ENCODE results near the gene ZNF146.
A peak's percentile ranks its signal among the peaks of the same experiment; 100 is the strongest.
"Not testable (repeated sequence)": the region's sequence is repeated elsewhere in the genome, so short reads cannot be mapped to it uniquely, and the experiment has no call there.

ZNF146 gene

DNA sequence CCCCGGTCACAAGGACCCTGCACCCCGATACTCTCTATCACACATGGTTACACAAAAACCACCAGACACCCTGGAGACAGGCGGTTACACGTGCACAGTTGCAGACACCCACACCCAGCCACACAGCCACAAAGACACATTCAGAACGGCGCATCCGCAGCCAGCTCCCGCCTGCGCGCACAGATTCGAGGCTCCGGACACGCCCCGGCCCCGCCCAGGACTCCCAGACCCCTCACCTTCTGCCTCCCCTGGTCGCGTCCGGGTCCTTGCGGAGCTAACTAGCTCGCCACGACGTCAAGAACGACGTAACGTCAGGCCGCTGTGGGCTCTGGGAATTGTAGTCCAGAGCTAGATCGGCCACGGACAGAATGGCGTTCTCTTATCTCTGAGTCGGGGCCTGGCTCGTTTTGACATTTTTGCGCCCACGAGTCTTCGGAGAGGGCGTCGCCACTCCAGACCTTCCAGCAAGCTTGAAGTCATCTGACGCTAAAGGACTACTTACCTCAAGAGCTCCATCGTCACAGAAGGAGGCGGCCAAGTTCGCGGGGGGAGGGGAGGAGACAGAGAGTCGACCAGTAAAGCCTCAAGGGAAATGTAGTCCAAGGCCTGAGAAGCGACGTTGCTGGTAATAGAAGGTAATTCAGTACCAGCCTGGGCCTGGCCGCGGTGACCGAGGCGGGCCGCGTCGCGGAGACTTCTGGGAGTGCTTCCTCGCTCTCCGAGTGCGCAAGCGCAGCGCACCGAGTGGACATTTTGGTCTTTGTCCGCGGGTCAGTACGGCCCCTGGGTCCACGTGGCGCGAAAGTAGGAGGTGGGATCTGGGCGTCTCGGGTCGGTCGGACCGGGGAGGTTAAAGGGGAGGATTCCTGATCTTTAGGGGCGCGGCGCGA lies at the start of gene ZNF146, which contains the start of gene ZNF565:
TSS of gene ZNF146 (plus strand) at position 721 of the 890 bp plus-strand sequence. CDS start 21,335 bp downstream, outside the sequence.
TSS of gene ZNF565 (minus strand) at position 280 of the 890 bp plus-strand sequence. CDS start 12,680 bp downstream, outside the sequence.
- DNase-seq (ENCODE audit: low read depth), result peak; percentile 99

DNA sequence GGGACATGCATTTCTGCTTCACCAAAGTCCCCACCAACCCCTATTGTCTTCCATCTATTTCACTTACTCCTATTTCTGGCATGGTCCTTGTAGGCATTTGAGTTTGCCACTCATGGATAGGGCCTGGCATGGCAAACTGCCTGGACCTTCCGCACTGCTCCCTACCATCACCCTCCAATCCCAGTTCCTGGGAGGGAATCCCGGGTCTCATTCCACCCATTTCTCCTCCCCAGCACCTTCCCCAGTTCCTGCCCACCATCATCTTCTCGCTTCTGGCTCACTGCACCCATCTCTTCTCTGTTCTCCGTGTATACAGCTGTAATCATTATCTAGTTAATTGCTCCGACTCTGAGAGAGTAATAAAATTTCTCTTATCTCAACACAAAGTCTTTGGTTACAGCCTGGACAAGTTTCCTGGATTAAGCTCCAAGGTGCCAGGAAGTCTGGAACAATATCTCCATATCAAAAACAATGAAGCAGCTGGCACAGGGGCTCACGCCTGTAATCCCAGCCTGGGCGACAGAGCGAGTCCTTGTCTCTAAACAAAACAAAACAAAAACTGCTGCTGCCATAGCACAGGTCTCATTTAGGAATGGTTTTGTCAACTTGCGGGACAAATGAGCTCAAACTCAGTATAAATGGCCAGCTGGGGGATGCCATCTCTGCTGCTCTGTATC lies 45.7 kb upstream of the ZNF146 start:
- no peak for DNase-seq (ENCODE audit: low read depth)

DNA sequence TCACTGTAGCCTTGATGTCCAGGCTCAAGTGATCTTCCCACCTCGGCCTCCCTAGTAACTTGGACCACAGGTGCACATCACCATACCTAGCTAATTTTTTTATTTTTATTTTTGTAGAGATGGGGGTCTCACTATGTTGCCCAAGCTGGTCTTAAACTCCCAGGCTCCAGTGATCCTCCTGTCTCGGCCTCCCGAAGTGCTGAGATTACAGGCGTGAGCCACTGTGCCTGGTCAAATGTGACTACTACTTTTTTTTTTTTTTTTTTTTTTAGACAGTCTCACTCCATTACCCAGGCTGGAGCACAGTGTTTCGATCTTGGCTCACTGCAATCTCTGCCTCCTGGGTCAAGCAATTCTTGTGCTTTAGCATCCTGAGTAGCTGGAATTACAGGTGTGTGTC lies 42.1 kb upstream of the ZNF146 start:
- no peak for DNase-seq (ENCODE audit: low read depth)

- DNase-seq (ENCODE audit: low read depth), result not testable (repeated sequence)
Measured at GRCh38 chr19:36173846-36174245, 41.1 kb upstream of the ZNF146 start.

DNA sequence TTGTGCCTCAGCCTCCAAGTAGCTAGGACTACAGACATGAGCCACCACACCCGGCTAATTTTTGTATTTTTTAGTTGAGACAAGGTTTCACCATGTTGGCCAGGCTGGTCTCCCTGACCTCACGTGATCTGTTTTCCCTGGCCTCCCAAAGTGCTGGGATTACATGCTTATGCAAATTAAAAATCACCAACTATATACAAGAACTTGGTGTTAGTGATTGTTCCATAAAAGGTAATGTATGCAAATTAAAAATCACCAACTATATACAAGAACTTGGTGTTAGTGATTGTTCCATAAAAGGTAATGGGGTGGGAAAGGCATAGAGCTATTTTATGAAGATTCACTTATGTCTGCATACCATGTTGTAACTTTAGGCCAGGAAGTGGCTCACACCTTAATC lies 35.8 kb upstream of the ZNF146 start:
- DNase-seq (ENCODE audit: low read depth), result not testable (repeated sequence)

DNA sequence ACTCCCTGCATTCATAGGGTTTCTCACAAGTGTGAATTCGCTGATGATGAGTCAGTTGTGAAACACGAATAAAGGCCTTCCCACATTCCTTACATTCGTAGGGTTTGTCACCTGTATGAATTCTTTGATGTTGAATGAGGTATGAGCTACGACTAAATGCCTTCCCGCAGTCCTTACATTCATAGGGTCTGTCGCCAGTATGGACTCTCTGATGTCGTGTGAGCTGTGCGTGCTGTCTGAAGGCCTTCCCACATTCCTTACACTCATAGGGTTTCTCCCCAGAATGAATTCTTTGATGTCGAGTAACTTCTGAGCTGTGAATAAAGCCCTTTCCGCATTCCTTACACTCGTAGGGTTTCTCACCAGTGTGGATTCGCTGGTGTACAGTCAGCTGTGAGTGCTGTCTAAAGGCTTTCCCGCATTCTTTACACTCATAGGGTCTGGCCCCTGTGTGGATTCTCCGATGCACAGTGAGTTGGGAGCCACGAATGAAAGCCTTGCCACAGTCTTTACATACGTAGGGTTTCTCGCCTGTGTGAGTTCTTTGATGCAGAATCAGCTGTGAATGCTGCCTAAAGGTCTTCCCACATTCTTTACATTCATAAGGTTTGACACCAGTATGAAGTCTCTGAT lies 32.2 kb upstream of the ZNF146 start:
- DNase-seq (ENCODE audit: low read depth), result no peak

GRCh38 chr19:36183245-36183628 lies 31.7 kb upstream of the ZNF146 start:
- DNase-seq (ENCODE audit: low read depth), result no peak

DNA sequence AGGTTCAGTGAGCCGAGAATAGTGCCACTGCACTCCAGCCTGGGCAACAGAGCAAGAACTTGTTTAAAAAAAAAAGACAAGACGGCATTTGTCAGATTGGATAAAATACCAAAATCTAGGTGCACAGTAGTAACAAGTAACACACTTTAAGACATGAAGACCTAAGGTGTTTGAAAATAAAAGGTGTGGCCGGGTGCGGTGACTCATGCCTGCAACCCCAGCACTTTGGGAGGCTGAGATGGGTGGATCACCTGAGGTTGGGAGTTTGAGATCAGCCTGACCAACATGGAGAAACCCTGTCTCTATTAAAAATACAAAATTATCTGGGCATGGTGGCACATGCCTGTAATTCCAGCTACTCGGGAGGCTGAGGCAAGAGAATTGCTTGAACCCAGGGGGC lies 28.2 kb upstream of the ZNF146 start:
- not testable (repeated sequence) for DNase-seq (ENCODE audit: low read depth)

DNA sequence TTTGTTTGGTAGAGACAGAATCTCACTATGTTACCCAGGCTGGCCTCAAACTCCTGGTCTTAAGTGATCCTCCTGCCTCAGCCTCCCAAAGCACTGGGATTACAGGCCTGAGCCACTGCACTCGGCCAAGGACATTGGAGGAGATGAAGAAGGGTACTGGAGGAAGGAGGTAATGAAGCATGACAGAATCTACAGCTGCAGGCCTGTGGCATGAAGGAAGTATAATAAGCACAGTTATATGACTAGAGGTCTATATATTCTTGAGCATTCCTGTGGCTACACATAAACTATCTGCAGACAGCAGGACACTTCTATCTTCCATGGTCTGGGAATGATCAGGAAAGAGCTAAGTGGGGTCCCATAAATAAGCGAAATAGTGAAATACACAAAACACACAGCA lies 18.7 kb upstream of the ZNF146 start:
- DNase-seq (ENCODE audit: low read depth), result no peak

DNA sequence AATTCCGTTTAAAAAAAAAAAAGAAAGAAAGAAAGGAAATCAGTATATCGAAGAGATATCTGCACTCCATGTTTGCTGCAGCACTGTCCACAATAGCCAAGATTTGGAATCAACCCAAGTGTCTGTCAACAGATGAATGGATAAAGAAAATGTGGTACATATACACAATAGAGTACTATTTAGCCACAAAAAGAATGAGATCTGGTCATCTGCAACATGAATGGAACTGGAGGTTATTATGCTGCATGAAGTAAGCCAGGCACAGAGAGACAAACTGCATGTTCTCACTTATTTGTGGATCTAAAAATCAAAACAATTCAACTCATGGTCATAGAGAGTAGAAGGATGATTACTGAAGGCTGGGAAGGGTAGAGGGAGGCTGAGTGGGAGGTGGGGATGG lies 16.8 kb upstream of the ZNF146 start:
- no peak for DNase-seq (ENCODE audit: low read depth)

- no peak for DNase-seq (ENCODE audit: low read depth)
Measured at GRCh38 chr19:36201684-36202083, 13.2 kb upstream of the ZNF146 start.

DNA sequence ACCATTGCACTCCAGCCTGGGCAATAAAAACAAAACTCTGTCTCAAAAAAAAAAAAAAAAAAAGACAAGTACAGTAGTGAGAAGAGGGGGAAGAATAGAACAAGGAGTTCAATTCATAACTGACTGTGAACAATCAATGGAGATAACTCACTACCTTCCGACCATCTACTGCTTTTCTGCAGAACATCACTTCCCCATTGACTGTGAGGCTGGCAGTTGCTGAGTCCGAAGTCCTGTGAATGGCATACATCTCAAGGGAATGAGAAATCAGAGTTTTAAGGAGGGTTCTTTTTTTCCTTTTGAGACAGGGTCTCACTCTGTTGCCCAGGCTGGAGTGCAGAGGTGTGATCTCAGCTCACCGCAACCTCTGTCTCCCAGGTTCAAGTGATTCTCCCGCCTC lies 11.6 kb upstream of the ZNF146 start:
- DNase-seq (ENCODE audit: low read depth), result no peak

DNA sequence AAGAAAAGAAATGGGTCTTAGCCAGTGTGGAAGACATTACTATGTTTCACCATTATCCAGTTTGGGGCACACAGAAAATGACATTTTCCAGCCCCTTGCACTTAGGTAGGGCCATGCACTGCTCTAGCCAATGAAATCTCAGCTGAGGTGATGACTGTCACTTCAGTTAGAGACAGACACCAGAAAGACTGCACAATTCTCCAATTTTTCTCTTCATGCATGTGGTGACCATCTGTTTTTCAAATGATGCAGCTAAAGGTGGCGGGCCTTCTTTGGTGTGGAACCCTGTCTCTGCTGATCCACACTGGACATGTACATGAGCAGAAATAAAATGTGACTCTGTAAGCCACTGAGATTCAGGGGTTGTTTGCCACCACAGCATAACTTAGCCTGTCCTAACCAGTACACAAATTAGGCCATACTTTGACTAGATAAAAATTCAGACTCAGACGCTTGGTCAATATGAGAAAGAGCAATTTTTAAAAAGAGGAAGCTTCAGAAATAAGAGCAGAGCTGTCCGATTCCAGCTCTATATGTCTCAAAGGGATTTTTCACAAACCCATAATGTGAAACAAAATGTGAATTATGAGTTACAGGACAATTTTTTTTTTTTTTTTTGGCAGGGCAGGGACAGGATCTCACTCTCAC lies 7.2 kb upstream of the ZNF146 start:
- no peak for DNase-seq (ENCODE audit: low read depth)

DNA sequence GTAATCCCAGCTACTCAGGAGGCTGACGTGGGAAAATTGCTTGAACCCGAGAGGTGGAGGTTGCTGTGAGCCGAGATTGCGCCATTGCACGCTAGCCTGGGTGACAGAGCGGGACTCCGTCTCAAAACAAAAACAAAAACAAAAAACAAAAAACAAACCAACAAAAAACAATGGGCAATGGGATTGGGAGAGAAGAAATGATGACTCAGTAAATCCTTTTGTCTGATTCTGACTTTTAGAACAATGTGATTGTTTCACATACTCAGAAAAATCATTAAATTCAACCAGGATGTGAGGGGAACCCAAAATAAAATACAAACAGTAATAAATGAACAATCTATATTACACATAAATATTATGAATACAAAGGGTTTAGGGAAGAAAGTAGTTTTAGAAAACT lies 5.5 kb upstream of the ZNF146 start:
- DNase-seq (ENCODE audit: low read depth), result no peak

- peak; percentile 21 for DNase-seq (ENCODE audit: low read depth)
Measured at GRCh38 chr19:36210497-36210896, 4.4 kb upstream of the ZNF146 start.

- DNase-seq (ENCODE audit: low read depth), result no peak
Measured at GRCh38 chr19:36212895-36213294, 2.0 kb upstream of the ZNF146 start.

DNA sequence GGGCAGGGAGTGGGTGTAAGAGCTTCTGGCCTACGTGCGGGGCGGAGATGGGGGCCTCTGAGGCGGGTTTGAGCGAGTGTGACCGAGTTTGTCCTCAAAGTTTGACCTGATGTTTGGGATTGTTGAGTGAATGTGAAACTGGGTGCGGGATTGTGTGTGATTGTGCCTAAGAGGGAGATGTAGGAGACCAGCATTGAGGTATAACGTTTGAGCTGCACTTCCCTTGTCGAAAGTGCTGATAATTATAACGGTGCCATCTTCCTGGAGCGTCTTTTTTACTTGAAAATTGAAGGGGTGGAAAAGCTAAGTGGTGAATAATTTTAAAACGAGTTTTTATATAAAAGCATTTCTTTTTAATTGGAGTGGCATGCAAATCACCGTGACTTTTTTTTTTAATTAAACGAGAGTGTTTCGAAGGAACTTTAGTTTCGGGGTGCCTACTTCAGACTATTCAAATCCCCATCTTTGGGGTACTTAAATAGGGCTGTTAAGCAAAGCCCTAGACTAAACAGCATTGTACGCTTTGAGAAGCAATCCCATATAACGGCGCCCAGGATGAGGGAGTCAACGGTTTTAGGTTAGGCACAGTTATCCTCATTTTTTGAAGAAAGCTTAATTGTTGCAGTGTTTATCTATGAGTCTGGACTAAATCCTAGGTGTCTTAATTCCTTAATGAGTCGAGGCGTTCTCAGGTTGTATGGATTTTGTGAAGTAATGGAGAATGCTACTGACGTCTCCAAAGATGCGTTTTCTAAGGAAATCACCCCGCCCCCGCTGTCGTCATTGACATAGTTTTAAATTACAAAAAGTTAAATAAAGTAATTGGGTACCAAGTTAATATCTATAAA lies 594 bp downstream of the ZNF146 start:
- DNase-seq (ENCODE audit: low read depth), result peak; percentile 52

DNA sequence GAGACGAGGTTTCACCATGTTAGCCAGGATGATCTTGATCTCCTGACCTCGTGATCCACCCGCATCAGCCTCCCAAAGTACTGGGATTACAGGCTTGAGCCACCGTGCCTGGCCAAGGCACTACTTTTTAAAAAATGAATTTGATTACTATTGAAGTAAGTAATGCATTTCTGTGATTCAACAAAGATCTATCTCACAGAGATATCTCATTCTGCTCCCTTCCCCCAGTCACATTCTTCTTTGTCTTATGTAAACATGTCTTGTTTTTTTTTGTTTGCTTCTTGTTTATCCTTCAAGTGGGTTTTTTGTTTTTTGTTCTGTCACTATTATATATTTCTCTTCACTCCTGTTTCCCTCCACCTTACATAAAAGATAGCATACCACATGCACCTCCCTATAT lies 6.6 kb downstream of the ZNF146 start:
- DNase-seq (ENCODE audit: low read depth), result no peak

DNA sequence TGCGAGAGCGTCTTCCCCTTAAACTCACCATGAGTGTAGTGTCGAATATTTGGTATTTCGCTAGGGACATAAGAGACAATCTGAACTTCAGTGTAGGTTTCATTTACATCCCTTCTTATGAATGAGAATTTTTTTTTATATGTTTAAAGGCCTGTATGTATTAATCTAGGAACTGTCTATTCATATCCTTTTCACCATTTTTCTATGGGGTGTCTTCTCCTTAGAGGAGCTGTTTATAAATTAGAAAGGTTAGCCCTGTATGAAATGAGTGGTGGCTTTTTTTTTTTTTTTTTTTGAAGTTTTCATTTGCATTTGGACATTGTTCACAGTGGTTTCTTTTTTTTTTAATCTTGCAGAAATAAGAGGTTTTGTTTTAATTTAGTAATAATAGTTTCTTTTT lies 7.6 kb downstream of the ZNF146 start:
- DNase-seq (ENCODE audit: low read depth), result no peak

DNA sequence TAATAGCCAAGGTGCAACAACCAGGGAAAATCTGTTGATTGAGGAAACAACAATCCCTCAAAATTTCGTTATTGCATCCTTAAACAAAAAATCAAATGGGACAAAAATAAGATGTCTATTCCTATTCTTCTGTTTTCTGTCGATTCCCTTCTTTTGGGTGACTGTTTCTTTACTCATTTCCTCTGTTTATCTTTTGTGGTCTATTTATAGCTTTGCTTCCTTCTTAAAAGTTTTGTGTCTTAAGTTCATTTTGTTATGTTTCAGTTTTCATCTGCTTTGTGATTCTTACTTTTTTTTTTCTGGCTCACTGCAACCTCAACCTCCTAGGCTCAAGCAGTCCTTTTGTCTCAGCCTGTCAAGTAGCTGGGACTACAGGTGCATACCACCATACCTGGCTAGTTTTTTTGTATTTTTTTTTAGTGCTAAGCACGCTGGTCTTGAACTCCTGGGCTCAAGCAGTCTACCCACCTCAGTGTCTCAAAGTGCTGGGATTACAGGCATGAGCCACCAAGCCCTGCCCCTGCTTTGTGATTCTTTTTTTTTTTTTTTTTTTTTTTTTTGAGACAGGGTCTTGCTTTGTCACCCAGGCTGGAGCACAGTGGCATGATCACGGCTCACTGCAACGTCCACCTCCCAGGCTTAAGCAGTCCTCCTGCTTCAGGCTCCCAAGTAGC lies 10.4 kb downstream of the ZNF146 start:
- peak; percentile 33 for DNase-seq (ENCODE audit: low read depth)

GRCh38 chr19:36233626-36234025 lies 18.7 kb downstream of the ZNF146 start:
- not testable (repeated sequence) for DNase-seq (ENCODE audit: low read depth)
